Measurements from ENCODE around the gene RFPL4A.
"Not testable (repeated sequence)": the region's sequence is repeated elsewhere in the genome, so short reads cannot be mapped to it uniquely, and the experiment has no call there.

Gene RFPL4A

DNA sequence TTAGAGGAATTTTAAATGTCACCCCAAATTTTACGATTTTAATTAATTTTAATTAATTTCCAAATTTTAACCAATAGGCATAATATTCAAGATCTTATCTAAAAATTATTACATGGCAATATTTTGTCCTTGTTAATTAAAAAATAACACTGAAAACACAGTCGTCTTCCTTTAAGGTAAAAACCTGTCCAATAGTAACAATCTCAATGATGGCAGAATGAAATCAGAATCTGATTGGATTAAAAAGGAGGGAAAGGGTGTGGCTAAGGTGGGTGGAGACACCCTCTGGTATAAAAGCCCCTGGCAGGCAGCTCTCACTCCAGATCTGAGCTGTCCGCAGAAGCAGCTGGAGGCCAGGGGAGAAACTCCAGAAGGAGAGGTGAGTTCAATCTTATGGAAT lies at the start of gene RFPL4A:
TSS of gene RFPL4A (plus strand) at position 301 of the 400 bp plus-strand sequence. CDS start 2,704 bp downstream, outside the sequence.
- DNase-seq = not testable (repeated sequence)

DNA sequence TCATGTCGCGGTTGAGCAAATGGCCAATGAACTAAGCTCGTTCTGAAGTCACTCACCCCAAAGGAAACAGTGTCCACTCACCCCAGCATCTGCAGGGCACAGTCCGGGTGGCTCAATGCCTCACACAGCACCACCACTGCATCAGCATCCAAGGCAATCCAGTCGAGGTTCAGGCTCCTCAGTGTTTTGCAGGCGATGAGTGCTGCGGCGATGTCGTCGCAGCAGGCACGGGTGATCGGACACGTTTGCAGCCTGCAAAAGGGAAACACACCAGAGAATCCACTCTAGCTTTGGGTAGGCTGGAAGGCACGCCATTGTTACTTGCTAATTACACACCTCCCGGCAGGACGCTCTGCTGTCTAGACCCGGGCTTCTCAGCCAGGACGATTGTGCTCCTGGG lies 47.2 kb upstream of the RFPL4A start:
- no peak for DNase-seq

DNA sequence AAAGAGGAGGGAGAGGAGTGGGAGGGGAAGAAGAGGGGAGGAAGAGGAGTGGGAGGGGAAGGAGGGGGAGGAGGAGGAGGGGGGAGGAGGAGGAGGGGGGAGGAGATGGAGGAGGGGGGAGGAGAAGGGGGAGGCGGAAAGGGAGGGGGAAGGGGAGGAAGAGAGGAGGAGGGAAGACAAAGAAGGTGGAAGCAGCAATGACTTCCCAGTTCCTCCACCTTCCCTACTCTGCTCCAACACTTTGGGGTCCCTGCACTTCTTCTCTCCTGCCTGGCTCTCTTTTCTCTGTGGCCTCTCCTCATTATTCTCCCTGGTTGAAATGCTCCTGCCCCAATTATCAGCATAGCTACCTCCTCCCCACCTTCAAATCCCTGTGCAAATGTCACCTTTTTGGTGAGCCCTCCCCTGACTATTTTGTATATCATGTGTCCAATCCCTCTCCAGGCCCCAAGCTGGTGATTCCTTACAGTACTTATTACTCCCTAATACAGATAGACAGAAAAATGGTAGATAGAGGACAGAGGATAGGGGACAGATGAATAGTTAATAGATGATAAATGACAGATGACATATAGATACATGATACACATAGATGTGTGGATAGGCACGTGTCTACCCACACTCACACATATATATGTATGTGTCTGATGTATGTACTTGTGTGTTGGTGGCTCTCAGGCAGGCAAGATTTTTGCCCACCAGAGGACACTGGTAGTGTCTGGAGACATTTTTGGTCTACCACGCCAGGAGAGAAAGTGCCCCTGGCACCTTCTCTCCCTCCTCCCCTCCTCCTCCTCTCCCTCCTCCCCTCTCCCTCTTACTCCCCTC lies 45.9 kb upstream of the RFPL4A start:
- no peak for DNase-seq

DNA sequence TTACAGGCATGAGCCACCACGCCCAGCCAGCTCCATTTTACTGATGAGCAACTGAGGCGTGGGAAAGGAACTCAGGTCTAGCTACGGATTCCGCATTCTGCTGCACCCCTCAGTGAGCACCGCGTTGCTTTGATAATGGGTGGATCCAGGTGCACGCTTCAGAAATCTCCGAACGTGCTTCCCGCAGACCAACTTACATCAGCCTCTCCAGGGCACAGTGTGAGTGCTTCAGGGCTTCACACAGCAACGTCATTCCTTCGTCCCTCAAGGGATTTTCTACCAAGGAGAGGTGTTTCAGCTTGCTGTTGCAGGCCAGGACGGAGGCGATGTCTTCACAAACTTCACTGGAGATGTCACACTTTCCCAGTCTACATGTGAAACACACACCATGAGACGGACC lies 42.4 kb upstream of the RFPL4A start:
- no peak for DNase-seq

DNA sequence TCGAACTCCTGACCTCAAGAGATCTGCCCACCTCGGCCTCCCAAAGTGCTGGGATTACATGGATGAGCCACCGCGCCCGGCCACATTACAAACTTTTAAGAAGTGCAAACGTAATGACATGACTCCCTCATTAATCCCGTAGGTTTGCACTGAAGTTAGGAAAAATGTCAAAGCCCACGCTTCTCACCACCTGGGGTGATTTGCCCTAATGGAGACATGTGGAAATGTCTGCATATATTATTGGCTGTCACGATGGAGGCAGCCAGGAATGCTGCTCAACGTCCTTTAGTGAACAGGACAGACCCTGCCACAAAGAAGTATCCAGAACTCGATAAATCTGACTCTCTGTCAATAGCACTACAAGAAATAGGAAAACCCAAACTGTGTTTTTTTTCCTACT lies 41.6 kb upstream of the RFPL4A start:
- DNase-seq = no peak

DNA sequence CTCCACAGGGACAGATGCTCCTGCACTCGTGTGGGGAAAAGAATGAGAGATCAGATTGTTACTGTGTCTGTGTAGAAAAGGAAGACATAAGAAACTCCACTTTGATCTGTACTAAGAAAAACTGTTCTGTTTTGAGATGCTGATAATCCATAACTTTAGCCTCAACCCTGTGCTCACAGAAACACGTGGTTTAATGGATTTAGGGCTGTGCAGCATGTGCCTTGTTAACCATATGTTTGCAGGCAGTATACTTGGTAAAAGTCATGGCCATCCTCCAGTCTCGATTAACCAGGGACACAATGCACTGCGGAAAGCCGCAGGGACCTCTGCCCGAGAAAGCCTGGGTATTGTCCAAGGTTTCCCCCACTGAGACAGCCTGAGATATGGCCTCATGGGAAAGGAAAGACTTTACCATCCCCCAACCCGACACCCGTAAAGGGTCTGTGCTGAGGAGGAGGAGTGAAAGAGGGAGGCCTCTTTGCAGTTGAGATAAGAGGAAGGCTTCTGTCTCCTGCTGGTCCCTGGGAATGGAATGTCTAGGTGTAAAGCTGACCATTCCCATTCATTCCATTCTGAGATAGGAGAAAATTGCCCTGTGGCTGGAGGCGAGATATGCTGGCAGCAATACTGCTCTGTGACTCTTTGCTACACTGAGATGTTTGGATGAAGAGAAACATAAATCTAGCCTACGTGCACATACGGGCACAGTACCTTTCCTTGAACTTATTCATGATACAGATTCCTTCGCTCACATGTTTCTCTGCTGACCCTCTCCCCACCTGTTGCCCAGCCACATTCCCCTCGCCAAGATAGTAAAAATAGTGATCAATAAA lies 40.8 kb upstream of the RFPL4A start:
- not testable (repeated sequence) for DNase-seq

- DNase-seq = no peak
Measured at GRCh38 chr19:55720214-55720746, 38.6 kb upstream of the RFPL4A start.

GRCh38 chr19:55720801-55721200 lies 38.1 kb upstream of the RFPL4A start:
- no peak for DNase-seq

DNA sequence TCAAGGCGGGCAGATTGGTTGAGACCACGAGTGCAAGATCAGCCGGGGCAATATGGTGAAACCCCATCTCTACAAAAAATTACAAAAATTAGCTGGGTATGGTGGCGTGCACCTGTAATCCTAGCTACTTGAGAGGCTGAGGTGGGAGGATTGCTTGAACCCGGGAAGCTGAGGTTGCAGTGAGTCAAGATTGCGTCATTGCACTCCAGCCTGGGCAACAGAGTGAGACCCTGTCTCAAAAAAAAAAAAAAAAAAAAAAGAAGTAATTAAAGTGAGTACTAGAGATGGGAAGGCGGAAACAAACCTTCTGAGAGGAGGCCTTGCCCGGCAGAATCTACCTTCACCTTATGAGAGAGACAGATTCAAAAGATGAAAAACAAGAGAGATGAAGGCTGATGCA lies 35.4 kb upstream of the RFPL4A start:
- DNase-seq = no peak

GRCh38 chr19:55730378-55730777 lies 28.5 kb upstream of the RFPL4A start:
- DNase-seq = not testable (repeated sequence)

DNA sequence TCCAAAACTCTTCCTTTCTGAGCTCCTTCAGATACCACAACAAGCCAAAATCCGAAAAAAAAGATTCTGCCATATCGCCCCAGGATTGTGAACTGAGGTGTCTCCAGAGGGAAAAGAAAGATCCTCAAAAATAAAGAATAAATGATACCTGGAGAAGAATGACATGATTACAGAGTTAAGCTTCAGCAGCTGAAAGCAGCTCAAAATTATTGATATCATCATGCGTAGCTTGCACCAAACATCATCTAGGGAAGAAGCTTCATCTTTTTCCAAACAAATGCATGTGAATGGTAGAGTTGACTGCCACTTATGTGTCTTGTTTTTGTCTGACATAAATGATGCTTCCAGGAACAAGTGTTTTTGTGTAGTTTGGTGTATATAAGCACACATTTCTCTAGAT lies 20.6 kb upstream of the RFPL4A start, which contains the start of gene NLRP9:
TSS of gene NLRP9 (minus strand) at position 101 of the 400 bp plus-strand sequence. CDS start at position 73, 28 bp downstream.
- no peak for DNase-seq

DNA sequence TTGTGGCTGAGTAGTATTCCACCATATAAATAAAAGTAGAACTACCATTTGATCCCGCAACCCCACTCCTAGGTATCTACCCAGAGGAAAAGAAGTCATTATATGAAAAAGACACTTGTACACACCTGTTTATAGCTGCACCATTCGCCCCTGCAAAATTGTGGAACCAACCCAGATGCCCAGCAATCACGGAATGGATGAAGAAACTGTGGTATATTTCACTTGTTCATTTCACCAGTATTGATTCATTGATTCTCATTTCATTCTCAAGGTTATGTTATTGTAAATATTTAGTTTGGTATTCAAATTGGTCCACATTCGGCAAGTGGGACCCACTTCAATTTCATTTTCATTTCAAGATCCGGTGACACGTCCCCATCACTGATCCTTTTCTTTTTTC lies 8.2 kb upstream of the RFPL4A start:
- DNase-seq = no peak

- no peak for DNase-seq
Measured at GRCh38 chr19:55753401-55753800, 5.5 kb upstream of the RFPL4A start.

DNA sequence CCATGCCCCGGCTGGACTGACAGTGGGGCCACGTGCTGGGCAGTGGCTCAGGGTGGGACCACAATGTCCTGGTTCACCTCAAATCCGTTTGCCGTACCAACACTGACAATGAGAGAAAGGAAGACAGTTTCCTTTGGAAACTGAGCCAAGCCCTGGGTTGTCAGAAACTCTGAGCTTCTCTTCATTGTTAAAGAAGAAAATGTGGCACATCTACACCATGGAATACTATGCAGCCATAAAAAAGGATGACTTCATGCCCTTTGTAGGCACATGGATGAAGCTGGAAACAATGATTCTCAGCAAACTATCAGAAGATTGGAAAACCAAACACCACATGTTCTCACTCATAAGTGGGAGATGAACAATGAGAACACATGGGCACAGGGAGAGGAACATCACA lies 2.1 kb upstream of the RFPL4A start:
- DNase-seq = not testable (repeated sequence)

GRCh38 chr19:55766466-55766865 lies 7.6 kb downstream of the RFPL4A start:
- DNase-seq = no peak

- not testable (repeated sequence) for DNase-seq
Measured at GRCh38 chr19:55768818-55769217, 9.9 kb downstream of the RFPL4A start, which contains the start of gene RFPL4AL1. TSS of gene RFPL4AL1 (plus strand) at chr19:55769118. CDS start at chr19:55771805, 2,687 bp downstream.

DNA sequence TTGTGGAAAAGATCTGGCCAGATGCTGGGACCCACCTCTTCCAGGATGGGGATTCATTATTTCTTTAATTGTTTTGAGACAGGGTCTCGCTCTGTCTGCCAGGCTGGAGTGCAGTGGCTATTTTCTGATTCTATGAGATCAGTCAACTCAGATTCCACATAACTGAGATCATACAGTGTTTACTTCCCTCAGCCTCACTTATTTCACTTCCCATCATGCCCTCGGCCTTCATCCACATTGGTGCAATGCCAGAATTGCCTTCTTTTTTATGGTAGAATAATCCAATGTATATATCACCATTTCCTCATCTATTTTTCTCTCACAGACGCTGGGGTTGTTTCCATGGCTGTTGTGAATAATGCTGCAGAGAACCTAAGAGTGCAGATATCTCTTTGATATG lies 10.7 kb downstream of the RFPL4A start:
- DNase-seq = not testable (repeated sequence)

DNA sequence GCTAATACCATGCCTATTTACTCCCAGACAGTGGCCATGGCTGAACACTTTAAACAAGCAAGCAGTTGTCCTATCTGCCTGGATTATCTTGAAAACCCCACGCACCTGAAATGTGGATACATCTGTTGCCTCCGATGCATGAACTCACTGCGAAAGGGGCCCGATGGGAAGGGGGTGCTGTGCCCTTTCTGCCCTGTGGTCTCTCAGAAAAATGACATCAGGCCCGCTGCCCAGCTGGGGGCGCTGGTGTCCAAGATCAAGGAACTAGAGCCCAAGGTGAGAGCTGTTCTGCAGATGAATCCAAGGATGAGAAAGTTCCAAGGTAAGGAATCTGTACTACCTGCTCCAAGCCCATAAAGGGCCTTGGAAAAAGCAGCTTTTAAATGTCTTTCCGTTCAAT lies 18.6 kb downstream of the RFPL4A start:
- no peak for DNase-seq

- DNase-seq = no peak
Measured at GRCh38 chr19:55778331-55778730, 19.4 kb downstream of the RFPL4A start.

DNA sequence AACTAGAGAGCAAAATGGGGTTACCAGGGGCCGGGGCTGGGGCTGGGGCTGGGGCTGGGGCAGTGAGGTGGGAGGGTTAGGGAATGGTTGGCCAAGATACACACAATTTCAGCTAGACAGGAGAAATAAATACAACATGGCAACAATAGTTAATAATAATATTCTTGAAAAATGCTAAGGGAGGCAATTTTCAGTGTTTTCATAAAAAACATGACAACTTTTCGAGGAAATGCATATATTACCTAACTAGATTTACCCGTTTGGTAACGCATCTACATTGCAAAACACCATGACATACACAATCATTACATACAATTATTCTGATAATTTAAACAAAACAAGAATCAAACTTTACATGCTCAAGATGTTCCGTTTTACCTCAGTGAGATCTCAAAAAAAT lies 22.2 kb downstream of the RFPL4A start:
- no peak for DNase-seq

DNA sequence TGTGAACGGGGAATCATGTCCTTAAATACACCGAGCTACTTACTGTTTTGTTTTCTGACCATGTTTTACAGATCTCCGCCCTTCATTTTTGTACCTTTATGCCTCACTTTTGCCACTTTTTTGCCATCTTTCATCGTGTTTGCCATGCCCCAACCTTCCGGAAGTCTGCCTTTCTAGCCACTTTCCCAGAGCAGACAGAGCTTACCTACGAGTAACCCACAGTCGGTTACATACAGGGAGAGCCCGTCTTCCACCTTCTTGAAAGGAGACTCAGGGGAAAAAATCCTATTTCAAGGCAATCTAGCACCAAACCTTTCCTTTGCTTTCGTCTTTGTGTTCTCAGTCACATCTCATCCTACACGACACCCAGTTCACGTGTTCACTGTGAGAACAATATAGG lies 36.1 kb downstream of the RFPL4A start:
- DNase-seq = no peak

DNA sequence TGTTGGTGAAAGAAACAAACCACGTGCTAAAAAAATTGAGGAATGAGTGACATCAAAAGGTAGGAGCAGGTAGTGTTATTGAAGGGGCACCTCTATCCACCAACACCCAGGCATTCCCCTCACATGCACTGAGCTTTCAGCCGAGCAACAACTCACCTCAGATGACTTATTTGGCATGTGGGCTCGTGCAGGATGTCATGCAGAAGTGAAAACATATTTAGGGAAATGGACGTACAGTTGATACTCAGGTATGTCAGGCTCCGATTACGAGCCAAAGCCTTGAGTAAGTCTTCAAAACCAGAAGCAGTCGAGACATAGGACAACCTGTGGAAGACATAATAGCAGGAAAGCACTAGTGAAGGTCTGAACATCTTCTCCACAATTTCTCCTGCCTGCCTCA lies 42.5 kb downstream of the RFPL4A start:
- no peak for DNase-seq

DNA sequence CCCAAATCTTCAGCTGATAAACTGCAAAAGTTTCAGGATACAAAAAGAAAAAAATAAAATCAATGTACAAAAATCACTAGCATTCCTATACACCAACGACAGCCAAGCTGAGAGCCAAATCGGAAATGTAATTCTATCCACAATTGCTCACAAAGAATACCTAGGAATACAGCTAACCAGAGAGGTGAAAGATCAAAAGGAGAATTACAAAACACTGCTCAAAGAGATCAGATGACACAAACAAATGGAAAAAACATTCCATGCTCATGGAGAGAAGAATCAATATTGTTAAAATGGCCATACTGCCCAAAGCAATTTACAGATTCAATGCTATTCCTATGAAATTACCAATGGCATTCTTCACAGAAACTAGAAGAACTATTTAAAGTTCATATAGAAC lies 43.4 kb downstream of the RFPL4A start:
- DNase-seq = no peak

All from left hindlimb (tissue), 1 donor.